Measurements from ENCODE around the gene EFNA1.

EFNA1 gene

DNA sequence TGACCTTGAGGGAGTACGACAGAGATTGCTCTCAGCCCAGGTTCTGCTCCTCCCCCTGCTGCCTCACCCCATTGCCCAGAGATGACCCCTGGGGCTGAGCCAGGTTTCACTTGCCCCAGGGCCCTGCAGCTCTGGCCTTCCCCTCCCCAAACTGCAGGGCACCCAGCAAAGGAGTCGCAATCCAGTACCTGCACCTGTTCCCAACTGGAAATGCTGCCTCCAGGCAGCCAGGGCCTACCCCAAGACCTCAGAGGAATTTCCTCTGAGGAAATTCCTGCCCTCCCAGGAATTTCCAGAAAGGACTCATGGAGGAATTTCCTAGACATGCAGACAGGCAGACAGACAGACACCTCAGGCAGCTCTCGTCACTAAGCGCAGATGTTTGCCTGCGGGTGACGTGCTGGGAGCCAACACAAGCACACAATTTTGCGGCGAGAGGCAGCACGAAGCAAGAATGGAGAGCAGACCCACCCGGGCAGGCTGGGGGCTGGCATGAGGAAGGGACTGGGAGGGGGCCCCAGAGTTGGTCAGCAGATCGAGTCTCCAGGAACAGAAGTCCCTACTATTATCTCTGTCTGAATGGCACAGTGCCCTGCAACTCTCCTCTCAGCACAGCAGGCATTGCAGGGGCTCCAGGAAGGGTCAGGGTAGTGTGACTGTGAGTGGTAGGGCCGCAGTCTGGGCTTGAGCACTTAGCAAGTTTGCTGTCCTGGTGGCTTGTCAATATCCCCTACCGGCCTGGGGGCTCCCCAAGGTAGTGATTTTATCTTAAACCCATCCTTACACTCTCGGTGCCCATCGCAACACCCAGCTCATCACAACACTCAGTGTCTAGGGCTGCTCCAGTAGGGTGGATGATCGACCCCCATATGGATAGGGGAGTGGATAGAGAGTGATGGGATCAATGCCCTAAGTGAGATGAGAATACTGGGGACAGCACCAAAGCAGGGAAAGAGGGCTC is 2.9 kb upstream of the EFNA1 start:
- DNase-seq (ENCODE audit: low read depth) = no peak

DNA sequence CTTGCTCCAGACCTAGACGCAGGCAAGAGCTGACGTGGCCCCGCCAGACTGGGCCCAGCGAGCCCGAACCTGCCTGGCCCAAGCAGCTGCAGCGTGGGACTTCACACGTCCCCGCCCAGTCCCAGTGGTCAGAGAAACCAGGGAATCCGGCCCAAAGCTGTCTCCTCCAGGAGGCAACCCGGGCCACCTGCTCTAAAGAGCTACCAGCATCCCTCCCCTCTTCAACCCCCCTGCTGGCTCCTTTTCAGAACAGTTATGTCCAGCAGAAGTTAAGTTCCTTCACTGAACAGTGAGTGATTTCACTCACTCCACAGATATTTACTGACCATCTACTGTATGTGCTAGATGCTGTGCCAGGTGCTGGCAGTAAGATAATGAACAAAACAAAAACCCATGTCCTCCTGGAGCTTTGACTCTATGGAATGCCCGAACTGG is 2.1 kb upstream of the EFNA1 start:
- no peak for DNase-seq (ENCODE audit: low read depth)

DNA sequence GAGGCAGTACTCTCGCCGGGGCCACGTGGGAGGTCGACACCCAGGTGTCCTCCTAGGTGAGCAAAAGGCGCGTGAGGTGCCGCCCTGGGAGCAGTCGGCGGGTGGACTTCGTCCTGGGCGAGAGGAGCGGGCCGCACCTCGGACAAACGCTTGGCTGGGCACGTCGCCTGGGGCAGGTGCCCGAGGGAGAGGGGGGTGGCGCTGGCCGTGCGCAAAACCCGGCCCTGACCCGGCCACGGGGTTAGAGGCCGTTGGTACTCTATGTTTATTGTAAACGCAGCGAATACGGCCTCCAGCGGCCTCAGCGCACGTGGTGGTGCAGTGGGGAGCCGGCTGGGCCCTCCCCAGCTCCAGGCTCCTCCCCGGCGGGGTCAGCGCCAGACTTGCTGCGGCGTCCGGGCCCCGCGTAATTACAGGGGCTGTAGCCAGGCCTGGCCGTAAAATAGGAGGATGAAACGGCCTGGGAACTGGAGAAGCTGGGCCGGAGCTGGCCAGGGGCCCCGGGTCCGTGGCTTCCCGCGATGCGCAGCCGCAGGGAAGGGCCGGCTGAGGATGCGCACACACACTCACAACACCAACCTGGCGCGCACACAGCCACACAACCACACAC is 1.6 kb upstream of the EFNA1 start:
- DNase-seq (ENCODE audit: low read depth) = no peak

DNA sequence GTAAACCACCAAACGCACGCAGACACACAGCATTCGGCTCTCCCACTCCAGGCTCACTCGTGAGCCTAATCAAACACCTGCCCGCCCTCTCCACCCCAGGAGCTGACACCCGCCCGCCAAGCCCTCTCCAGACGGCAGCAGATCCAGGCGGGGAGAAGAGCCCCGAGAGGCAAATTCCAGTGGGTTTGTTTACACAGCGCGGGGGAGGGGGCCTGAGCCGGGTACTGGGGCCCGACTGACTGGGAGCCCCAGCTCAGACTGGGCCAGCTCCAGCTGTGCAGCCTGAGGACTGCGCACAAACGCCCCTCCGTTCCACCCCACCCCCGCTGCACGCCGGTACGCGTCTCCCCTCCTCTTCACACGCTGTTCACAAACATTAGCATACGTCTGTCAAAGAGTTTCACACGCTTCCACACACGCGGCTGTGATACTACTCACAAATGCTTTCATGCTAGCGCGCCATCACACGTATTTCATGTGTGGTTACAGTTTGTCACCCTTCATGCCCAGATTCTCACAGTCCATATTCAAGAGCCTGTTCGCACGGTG is 1.0 kb upstream of the EFNA1 start:
- peak; percentile 23 for DNase-seq (ENCODE audit: low read depth)

DNA sequence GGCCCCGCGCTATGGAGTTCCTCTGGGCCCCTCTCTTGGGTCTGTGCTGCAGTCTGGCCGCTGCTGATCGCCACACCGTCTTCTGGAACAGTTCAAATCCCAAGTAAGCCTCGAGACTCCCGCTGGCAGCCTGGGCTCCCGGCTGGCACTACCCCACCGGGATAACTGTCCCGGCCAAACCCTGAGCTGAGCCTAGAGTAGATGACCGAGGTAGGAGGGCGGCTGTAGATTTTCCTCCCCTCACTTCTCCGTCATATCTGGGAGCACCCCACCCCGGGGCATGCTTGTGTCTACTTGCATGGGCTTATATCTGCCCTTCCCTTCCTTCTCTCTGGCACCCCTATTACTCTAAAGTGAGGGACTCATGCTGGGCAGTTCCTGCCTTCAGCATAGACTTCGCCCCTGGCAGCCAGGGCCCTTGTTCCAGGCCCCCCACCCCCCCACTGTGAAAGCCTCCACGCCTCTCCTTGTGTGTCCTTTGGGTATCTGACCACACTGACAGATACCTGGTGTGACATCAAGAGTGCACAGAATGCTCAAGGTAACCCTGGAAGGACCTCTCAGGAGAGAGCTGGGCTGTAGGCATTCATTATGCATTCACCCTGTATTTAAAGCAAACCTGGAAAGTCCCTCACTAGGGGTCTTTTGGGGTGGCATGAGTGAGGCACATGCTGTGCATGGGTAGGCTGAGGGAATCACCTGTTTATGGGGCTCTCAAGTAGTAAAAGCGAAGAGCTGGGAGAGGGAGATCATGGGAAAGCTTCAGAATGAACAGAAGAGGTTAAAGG is 485 bp downstream of the EFNA1 start:
- DNase-seq (ENCODE audit: low read depth) = no peak

DNA sequence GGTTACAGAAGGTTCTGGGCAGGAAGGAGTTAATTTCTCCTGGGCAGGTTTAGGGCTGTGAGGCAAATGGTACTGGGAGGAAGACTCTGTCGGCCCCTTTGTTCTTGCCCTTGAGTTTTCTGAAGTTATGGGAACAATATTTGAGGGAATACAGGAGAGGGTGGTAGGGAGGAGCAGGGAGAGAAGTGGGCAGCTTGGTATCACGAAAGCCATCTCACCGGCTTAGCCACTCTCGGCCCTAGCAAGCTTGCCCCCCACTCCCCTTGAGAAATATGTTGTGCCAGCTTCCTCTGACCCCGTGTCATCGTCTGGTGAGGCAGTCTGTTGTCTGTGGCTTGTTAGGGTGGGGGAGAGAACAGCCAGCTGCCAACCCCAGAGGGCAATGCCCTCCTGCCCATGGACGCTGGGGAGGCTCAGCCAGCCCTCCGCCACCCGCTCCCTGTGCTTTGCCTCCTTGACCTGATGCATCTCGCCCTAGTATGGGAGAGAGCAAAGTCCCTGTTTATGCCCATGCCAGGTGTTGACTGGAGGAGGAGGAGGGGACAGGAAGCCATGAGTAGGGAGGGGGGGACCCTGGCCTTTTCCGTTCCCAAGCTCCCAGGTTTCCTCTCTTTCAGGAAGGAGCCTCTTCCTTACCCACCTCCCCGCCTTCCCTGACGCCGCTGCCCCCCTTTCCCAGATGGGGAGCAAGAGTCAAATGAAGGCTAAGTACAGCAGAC is 1.2 kb downstream of the EFNA1 start:
- no peak for DNase-seq (ENCODE audit: low read depth)

DNA sequence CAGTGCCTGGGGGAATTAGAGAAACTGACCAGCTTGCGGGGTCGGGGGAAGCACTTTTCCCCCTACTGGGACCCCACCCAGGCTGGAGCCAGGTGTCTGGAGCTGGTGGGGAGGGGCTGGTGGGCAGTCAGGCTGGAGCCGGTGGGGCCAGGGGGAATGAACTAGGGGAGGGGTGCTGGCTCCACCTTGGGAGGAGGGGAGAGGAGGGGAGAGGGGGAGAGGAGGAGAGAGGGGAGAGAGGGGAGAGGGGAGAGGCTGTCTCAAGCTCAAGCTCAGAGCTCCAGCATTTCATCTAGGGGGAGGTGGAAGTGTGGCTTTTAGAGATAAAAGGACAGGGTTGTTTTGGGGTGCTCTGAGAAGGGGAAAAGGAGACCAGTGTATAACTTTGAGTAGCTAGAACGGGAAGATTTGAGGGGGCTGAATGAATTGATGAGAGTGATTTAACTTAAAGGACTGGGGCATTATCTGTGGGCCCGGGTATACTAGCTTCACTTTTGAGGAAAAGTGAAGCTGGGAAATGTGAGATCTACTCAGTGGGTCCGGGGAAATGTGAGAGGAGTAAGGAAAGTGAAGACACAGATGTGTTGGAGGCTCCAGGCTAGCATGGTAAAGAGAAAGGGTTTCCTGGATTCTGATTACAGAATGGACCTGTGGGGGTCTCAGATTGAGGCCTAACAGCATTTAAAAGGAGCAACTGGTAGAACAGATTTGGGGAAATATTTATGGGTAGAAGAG is 2.8 kb downstream of the EFNA1 start:
- DNase-seq (ENCODE audit: low read depth) = no peak

DNA sequence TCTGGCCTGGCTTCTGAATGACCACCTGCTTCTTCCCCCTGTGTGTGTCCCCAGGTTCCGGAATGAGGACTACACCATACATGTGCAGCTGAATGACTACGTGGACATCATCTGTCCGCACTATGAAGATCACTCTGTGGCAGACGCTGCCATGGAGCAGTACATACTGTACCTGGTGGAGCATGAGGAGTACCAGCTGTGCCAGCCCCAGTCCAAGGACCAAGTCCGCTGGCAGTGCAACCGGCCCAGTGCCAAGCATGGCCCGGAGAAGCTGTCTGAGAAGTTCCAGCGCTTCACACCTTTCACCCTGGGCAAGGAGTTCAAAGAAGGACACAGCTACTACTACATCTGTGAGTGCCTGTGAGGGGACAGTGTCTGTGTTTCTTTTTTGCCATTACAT is 3.6 kb downstream of the EFNA1 start:
- DNase-seq (ENCODE audit: low read depth) = no peak

DNA sequence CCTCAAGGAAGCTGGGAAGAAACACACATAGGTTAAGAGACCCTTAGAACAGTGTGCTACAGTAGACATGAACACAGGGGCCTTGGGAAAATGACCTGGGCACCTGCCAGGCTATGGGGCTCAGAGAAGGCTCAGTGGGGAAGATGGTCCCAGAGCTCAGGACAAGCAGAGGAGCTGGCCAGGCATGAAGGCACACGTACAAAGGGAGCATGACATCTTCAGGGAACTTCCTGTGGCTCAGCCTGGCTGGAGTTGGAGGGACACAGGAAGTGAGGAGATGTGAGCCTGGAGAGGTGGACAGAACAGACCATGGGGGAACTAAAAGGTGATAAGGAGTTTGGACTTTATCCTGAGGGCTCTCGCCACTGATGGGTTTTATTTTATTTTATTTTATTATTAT is 4.2 kb downstream of the EFNA1 start:
- no peak for DNase-seq (ENCODE audit: low read depth)

DNA sequence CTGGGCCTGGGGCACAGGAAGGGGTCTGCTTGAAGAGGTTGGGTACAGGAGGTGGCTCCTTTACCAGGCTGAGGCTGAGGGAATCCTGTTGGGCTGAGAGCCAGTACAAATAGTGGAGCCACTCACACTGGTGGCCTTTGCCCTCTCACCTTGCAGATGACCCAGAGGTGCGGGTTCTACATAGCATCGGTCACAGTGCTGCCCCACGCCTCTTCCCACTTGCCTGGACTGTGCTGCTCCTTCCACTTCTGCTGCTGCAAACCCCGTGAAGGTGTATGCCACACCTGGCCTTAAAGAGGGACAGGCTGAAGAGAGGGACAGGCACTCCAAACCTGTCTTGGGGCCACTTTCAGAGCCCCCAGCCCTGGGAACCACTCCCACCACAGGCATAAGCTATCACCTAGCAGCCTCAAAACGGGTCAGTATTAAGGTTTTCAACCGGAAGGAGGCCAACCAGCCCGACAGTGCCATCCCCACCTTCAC is 6.2 kb downstream of the EFNA1 start:
- DNase-seq (ENCODE audit: low read depth) = no peak

DNA sequence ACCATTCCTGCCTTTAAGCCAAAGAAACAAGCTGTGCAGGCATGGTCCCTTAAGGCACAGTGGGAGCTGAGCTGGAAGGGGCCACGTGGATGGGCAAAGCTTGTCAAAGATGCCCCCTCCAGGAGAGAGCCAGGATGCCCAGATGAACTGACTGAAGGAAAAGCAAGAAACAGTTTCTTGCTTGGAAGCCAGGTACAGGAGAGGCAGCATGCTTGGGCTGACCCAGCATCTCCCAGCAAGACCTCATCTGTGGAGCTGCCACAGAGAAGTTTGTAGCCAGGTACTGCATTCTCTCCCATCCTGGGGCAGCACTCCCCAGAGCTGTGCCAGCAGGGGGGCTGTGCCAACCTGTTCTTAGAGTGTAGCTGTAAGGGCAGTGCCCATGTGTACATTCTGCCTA is 6.6 kb downstream of the EFNA1 start:
- no peak for DNase-seq (ENCODE audit: low read depth)

DNA sequence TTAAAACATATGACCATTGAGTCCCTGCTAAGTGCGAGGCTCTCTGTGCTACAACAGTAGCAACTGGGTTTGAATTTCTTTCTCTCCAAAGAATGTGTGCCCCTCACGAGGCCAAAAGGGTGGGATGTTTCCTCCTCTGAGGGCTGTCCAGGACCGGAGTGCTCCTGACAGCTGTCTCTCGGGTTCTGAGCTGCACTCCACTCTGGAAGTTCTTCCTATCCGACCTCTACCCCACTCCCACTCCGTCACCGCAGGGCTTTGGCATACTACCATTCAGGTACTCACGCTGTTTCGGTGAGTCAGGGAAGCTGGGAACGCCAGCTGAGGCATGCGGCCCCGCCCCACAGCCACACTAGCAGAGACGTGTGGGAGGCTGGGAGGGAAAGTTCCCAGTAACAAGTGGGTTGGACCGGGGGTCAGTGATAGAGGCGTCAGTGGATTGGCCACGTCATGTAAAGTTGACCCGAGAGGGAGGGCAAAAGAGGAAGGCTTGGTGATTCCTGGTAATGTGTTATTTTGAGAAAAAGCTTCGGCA is 7.3 kb downstream of the EFNA1 start:
- DNase-seq (ENCODE audit: low read depth) = peak; percentile 76

DNA sequence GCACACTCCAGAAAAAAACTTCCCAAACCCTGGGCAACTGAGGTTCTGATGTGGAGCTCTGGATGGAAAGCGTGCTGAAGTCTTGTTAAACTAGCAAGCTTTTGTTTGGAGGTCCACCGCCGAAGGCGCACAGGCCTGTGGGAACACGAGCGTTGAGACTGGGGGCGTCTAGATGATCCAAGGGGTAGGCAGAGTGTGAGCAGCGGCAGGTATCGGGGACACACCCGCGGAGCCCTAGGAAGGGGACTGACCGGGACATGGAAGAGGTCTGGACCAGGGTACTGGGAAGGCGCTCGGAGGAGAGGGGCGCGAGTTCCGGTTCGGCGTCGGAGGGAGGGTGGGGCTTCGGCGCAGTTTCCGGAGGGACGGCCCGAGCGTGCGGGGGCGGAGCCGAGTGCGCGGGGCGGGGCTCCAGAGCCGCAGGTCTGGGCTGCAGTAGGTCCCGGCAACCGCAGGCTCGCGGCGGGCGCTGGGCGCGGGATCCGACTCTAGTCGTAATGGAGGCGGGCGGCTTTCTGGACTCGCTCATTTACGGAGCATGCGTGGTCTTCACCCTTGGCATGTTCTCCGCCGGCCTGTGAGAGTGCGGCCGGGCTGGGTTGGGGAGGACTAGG is 7.8 kb downstream of the EFNA1 start, which contains the start of gene SLC50A1:
Gene SLC50A1, plus strand, starts transcription at position 438 of the 614 bp plus-strand sequence. Its CDS starts 60 bp downstream, at position 498.
- DNase-seq (ENCODE audit: low read depth) = peak; percentile 87

DNA sequence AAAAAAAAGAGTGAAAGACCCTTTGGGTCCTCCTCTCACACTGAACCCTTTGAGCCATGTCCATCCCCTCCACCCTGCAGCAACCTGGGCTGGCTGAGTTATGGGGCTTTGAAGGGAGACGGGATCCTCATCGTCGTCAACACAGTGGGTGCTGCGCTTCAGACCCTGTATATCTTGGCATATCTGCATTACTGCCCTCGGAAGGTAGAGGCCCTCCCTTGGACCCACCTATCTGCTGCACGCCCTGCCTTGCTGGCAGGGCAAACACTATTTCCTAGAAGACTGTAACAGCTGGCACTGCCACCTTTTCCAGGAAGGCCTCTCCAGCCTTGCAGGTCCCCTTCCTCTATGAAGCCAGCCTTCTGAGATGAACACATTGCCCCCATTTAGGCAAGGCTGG is 9.1 kb downstream of the EFNA1 start:
- no peak for DNase-seq (ENCODE audit: low read depth)

DNA sequence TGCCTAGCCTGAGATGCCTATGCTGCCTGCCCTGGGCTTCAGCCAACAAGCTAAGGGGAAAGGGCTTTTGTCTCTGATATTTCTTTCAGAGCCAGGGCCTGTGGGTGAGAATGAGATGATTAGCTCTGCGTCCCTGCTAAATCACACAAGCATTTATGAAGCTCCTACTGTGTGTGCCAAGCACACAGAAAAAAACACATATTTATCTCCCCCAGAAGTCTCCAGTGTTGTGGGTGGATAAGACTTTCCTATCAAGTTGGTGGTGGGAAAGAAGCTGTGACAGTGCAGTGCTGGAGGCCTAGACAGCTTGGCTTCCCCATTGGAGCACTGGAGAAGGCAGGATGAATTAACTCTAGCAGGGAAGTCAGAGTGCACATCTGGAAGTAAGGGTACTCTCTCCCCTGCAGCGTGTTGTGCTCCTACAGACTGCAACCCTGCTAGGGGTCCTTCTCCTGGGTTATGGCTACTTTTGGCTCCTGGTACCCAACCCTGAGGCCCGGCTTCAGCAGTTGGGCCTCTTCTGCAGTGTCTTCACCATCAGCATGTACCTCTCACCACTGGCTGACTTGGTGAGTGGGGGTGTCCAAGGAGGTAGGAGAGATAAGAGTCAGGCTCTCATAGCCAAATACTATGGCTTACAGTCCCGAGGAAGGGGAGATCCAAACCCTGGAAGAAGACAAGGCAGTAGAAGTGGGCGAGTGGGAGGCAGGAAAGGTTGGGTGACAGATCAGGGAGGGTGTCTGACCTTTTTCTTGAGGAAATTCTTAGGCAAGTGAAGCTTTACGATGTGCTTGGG is 9.7 kb downstream of the EFNA1 start:
- no peak for DNase-seq (ENCODE audit: low read depth)

DNA sequence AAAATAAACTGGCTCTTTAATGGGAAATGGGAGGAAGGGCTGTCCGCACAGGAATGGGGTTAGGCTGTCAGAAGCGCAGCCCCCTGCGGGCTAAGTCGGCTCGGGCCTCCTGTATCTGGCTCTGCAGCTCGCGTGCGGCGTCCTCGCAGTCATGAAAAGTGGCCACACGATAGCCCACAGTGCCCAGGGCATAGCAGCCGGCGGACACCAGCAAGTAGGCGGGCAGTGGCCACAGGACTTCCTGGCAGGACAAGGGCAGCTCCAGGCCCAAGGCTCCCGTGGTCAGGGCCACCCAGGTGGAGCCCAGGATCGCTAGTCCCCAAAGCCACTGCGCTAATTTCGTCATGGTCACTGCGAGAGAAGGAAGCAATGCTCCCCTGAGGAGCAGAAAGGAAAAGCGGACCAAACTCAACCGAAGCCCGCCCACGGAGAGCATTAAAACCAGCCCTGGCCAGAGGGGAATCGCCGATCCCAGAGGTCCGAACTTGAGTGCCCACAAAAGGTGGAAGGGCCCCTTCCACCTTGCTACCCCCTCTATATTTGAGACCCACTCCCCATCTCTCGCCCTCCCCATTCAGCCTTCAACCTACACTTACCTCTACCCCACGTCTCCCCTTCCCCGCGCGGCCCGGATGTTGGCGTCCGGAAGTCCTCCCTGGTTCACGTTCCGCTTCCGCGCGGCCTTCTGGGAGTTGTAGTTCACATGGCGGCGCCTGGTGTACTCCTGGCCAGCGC is 12.4 kb downstream of the EFNA1 start, which contains the start of gene DPM3:
Gene DPM3, minus strand, starts transcription at position 637 of the 735 bp plus-strand sequence. Its CDS starts 291 bp downstream, at position 346.
- peak; percentile 86 for DNase-seq (ENCODE audit: low read depth)

DNA sequence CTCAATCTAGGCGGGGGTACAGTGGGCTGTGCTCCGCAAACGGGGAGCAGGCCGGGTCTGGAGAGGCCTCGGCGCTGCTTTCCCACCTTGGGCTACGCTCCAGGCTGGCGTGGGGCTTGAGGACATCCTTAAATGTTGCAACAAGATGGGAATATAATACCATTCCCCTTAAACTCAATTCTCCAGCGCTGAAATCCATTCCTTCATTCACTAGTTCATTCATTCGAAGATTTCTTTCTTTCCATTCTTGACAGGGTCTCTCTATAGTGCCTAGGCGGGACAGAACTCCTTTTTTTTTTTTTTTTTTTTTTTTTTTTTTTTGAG is 12.9 kb downstream of the EFNA1 start:
- DNase-seq (ENCODE audit: low read depth) = no peak

DNA sequence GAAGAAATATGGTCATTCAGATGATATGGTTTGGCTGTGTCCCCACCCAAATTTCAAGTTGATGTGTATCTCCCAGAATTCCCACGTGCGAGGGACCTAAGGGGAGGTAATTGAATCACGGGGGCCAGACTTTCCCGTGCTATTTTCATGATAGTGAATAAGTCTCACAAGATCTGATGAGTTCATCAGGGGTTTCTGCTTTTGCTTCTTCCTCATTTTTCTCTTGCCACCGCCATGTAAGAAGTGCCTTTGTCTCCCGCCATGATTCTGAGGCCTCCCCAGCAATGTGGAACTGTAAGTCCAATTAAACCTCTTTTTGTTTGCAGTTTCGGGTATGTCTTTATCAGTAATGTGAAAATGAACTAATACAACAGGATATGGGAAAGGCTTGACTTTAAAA is 14.1 kb downstream of the EFNA1 start:
- no peak for DNase-seq (ENCODE audit: low read depth)

All from stimulated activated CD4-positive, alpha-beta T cell treated with anti-CD3 and anti-CD28 coated beads, Interleukin-2, amount 100 ng/mL, for 4 hours (primary cell).